H54 (cell line): ENCODE results near the gene RNU6-7.

ENCODE experiments used
- DNase-seq: peaks from one replicate; pipeline ENCODE4 v3.0.0; 2011; ENCODE audit warnings: low spot score, mixed read lengths; ENCODE audit not compliant: insufficient read length
- FAIRE-seq: peaks from 3 replicates; lab custom pipeline; 2011; peaks lifted over from hg19 to GRCh38; lab: Jason Lieb, UNC
- POLR2A ChIP-seq: IDR thresholded peaks from 2 replicates; pipeline ENCODE4 v1.6.1; 2011; ENCODE audit warnings: low read depth, mild to moderate bottlenecking, low read length

Gene RNU6-7

DNA sequence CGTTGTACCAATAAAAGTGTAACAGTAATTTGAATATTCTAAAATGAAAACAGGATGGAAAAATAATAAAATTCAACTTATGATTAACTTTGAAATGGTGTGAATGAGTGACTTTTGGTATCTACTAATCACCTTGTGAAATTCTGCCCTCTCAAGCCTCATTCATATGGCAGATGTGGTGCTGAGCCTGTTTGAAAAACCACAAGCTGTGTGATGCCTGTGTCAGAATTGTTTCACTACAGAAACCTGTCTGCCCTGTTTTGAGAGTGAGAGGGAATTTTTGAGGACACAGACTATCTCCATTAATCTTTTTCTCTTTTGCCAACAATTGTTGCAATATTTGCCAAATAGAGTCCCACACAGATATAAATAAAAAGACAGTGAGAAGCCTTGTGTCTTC is 3.9 kb upstream of the RNU6-7 start:
- FAIRE-seq (no peak), DNase-seq (no peak)
- no peak for TF ChIP-seq POLR2A

DNA sequence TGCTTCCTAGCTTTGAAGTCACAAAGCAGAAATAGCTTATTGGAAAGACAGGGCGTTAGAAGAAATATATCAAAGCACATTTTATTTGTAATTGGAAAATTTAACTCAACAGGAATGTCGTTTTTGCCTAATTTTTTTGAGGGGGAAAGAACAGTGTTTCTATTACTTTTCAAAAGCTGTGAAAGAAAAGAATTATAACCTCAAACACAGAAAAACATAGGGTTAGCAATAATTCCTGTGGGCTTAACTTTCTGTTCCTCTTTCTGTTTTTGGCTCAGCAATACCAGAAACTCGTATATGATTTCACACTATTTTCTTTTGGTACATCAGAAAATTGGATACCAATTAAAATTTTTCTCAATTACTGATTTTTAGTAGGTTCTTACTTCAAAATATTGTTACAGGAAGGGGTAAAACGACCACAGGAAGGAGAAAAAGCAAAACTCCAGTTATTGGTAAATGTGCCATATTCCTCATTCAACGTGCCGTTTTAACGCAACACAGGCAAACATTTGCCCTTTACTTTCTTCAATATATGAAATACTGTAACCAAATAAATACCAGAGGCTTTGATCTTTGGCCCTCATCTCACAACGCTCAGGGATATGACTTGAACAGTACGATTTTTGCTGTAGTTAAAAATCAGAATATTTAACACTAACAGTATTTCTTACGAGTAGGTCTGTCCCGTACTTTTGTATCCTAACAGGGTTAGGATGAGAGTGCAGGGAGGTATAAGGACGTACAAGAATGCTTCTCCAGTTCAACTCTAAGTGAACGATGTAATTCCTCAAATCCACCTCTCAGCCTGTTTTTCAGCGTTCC is 1.3 kb upstream of the RNU6-7 start:
- DNase-seq: no peak
- TF ChIP-seq POLR2A: no peak
- FAIRE-seq: no peak

DNA sequence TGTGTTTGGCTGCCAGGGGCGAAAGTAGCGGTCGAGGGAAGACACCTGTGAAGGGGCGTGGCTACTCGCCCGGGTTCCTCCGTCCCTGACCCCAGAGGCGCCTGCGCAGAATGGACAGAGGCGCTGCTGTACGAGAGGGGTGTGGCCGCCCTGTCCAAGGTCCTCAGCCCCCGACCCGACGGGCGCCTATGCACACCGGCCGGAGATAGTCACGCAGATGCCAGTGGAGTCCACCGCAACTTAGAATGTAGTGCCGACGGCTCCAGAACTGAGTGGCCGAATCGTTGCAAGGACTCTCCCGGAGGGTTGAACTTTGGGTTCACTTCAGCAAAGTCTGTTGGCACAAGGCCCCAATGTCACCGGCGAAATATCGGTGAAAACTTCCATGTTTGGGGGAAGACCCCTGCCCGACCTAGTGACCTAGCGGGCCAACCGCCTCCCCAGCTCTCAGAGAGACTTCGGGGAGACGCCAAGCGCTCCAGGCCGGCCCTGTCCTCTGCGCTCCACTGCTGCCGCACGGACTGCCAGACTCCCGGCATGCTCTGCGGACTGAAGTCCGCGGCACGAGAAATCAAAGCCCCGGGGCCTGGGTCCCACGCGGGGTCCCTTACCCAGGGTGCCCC is 541 bp upstream of the RNU6-7 start:
- FAIRE-seq: peak; percentile 79
- DNase-seq: peak; percentile 40
- no peak for TF ChIP-seq POLR2A

DNA sequence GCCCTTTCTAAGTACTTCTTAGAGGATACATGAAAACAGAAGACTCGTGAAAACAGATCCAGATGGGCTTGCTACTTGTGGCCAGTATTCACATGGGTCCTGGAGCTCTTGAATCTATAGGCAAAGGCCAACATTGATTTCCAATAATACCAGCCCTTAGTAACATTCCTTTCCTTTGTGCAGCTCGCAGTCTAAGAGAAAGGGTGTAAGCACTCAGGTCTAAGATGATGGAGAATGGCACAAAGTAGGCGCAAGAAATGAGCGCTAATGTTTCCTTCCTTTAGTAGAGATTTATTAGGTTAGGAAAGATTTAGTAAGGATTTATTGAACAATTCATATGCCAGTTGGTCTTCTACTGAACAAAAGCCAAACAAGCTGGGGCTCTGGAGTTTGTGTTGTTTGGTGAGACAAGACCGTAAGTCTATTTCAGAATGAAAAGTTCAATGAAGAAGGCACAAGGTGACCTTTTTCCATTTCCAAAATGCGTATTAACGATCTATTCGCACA is 699 bp downstream of the RNU6-7 start:
- no peak for TF ChIP-seq POLR2A
- FAIRE-seq (no peak), DNase-seq (no peak)

DNA sequence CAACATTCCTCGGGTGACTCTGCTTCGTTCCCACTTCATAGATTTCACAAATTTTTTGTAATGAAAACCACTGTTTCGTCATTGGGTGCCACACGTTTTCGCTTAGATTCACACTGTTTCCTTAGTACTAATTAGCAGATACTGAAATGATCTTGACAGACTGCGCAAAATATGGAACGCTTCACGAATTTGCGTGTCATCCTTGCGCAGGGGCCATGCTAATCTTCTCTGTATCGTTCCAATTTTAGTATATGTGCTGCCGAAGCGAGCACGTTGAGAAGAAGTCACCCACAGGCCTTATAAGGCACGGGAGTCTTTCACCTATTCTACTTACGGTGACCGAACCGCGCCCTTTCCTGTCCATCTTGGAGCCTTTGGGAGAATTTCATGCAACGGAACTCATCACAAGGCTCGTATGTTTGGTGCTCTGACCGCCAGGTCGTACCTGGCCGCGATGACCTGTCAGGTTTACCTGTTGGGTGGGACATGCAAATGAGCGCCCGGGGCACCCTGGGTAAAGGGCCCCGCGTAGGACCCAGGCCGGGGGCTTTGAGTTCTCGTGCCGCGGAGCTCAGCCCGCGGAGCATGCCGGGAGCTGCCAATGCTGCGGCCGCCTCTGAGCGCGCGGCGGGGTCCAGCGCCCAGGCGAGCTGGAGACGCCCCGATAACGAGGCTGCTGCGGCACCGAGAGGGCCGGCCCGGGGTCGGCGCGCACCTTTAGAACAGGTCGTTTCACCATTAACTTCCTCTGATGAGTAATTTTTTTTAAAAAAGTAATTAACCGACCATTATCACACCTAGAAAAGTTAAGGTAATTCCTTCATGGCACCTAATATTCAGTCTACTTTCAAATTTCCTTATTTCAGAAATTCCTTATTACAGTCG is 1.4 kb downstream of the RNU6-7 start, which contains the start of gene RNU6-8:
Gene RNU6-8, minus strand, starts transcription at position 272 of the 885 bp plus-strand sequence.
- FAIRE-seq (peak; percentile 91), DNase-seq (peak; percentile 57)
- TF ChIP-seq POLR2A: no peak

DNA sequence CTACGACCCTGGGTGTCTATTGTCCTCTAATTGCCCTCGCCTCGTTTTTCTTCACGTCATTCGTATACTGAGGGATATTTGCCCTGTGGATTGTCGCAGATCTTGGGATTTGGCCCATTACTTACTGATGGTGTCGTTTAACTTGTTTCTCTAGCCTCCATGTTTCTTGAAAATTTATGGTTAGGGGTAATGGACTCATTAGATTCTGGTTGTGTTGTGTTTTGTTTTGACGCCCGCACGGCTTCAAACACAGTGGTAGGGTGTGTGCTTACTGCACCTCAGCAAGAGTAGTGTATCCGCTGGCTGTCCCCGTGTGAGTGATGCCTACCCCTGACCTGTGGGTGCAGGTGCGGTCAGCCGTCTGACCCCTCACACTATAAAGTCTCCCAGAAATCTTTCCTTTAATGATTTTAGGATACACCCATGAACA is 2.1 kb downstream of the RNU6-7 start:
- no peak for DNase-seq
- FAIRE-seq: no peak
- TF ChIP-seq POLR2A: no peak

DNA sequence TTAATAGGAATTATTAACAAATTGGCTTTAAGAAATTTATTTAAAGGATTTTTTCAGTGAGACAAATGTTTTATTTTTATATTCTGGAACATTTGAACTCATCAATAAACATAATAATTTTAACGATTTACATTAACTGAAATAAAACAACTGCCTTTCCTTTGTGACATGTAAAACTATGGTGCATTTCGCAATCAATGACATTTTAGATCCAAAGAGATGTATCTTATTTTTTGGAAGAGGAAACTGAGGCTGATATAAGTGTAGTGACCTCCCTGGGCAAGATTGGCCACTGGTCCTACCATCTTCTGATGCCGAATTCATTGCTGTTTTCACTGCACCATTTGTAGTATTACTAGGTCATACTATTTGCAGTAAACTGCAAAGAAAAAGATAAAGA is 3.7 kb downstream of the RNU6-7 start:
- TF ChIP-seq POLR2A: no peak
- no peak for DNase-seq
- no peak for FAIRE-seq

DNA sequence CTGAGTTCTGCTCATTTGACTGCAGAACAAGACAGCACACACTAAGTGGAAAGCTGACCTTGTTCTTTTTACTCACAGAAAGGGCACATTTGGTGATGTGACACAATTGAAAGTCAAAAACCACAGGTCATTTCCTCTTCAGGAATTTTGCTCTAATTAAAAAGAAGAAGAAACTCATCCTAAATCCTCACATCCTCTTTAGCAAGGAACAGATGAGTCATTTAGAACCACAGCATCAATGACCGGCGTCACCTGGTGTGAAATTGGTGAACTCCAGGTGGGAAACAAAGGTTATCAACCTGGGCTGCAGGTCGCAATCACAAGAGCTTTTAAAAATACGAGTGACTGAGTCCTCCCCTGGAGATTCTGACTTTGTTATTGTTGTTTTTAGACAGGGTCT is 4.1 kb downstream of the RNU6-7 start:
- TF ChIP-seq POLR2A: no peak
- no peak for DNase-seq
- FAIRE-seq: no peak

DNA sequence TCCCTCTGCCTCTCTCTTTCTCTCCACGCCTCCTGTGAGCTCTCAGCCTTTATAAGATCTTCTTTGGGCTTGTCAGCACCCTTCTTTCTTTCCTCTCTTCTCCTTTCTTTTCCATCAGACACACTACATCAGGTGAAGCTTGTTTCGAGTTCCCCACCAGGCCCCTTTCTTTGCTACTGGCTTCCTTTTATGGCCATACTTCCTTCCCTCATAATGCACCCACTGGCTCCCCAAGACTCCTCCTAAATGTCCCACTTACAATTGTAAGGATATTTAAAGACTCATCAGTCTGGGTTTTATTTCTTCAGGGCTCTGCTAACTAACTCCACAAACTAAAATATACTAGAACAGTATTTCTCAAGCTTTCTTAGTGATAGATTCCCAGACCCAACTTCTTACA is 4.7 kb downstream of the RNU6-7 start:
- FAIRE-seq (no peak), DNase-seq (no peak)
- no peak for TF ChIP-seq POLR2A

DNA sequence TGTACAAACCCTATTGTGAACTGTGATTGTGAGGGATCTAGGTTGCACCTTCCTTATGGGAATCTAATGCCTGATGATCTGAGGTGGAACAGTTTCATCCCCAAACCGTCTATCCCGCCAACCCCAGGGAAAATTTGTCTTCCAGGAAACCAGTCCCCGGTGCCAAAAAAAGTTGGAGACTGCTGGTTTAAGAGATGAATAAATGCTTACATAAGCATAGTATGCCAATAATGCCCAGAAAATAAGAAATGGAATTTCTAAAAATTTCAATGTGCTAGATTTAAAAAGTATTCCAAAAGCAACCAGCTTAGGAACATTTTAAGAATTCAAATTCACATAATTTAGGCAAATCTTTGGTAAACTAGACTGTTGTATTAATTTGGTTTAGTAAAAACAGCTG is 6.6 kb downstream of the RNU6-7 start:
- FAIRE-seq (no peak), DNase-seq (no peak)
- no peak for TF ChIP-seq POLR2A

DNA sequence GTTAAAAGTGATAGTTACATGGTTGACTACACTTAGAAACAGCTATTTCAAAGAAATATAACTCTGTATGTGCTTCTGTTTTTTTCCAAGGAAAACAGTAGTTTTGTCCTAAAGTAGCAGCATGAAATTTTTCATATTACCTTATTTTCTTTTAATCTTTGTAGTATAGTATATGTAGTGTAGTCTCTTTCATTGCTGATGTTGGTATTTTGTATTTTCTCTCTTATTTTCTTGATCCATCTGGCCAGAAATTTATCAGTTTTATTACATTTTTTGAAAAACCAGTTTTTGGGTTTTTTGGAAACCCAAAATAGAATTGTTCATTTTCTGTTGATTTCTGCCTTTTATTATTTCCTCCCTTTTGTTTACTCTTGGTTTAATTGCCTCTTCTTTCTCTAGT is 7.6 kb downstream of the RNU6-7 start:
- DNase-seq: no peak
- FAIRE-seq: no peak
- no peak for TF ChIP-seq POLR2A

DNA sequence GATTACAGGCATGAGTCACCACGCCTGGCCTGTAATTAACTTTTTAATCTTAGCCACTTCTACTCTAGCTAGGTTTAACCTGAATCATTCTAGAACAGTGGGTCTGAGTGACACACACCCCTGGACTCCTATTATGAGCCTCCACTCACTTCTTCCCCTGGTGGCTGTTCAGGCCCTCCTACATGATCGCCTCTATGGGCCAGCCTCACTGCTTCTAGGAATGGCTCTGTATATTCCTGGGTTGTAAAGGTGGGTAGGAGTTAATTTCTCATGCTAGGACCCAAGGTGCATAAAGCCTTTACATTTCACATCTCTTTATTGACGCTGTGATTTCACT is 9.2 kb downstream of the RNU6-7 start:
- no peak for DNase-seq
- no peak for TF ChIP-seq POLR2A
- FAIRE-seq: no peak

DNA sequence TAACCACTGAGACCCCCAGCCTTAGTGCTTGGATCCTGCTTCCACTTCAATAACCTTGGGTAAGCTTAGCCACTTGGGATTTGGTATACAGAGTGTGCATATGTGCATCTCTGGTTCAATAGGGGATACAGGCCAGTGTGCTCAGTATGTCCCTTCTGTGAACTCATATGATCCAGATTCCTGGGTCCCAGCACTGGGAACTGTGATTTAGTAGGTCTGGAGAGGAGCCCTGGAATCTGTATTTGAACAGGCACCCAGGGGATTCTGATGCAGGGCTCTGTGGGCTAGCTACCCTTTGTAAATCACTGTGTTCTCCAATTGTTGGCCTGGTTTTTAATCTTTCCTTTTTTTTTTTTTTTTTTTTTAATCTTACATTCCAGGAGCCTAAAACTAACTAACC is 11.0 kb downstream of the RNU6-7 start:
- no peak for TF ChIP-seq POLR2A
- DNase-seq (no peak), FAIRE-seq (no peak)

DNA sequence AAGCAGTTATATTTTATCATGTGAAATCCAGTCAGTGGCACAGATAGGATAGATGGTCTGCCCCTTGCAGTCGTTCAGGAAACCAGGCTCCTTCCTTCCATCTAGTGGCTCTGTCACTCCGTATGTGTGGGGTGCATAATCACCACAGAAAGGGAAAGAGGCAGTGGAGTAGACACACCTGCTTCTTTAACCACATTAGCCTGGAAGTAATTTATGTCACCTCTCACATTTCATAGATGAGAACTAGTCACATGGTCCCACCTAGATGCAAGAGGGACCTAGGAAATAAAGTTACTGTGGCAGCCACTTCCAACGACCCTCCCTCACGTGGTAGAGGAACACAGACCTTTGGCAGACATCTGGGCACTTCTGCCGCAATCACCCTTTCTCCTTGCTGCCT is 15.5 kb downstream of the RNU6-7 start:
- DNase-seq: no peak
- no peak for TF ChIP-seq POLR2A
- FAIRE-seq: no peak
